Suprapubic skin (tissue), 4 donors: ENCODE measurements around the gene CERT1. TPM values are rescaled to one million over a fixed set of nuclear protein-coding genes. Genes with fewer than 3 reads are reported as not detected.
"Not testable (repeated sequence)": the region's sequence is repeated elsewhere in the genome, so short reads cannot be mapped to it uniquely, and the experiment has no call there.

ENCODE experiments used
- DNase-seq, 2 donors: peaks; one replicate each; pipeline ENCODE4 v3.0.0-alpha.2; 2019; ENCODE audit warnings: low spot score in 2 of 2
- H3K27ac ChIP-seq: fragments of 200-600 bp; sonication (generic); one replicate; pipeline ENCODE4 v1.5.1; 2019
- H3K27me3 ChIP-seq: fragments of 200-600 bp; sonication (generic); one replicate; pipeline ENCODE4 v1.5.1; 2019
- H3K36me3 ChIP-seq: fragments of 200-600 bp; sonication (generic); one replicate; pipeline ENCODE4 v1.5.1; 2019
- H3K4me1 ChIP-seq: fragments of 200-600 bp; sonication (generic); one replicate; pipeline ENCODE4 v1.5.1; 2019
- H3K4me3 ChIP-seq: fragments of 200-600 bp; sonication (generic); one replicate; pipeline ENCODE4 v1.5.1; 2019; ENCODE audit warnings: mild to moderate bottlenecking
- H3K9me3 ChIP-seq: fragments of 200-600 bp; sonication (generic); one replicate; pipeline ENCODE4 v1.5.1; 2019
- CTCF ChIP-seq, 2 donors: fragments of 200-600 bp in 1 of 2; fragments of 450-650 bp in 1 of 2; sonication (generic) in 1 of 2; IDR thresholded peaks; one replicate each; pipeline ENCODE4 v1.5.1; 2016 to 2019; ENCODE audit warnings: antibody characterized with exemption in 2 of 2, mild to moderate bottlenecking in 1 of 2, moderate library complexity in 1 of 2
- EP300 ChIP-seq: sonication (generic); formaldehyde crosslinking; IDR thresholded peaks from one replicate; pipeline ENCODE4 v1.6.1; 2017; ENCODE audit warnings: antibody characterized with exemption
- POLR2A ChIP-seq, 2 donors: fragments of 450-650 bp; IDR thresholded peaks; one replicate each; pipeline ENCODE4 v1.6.1; 2017; ENCODE audit warnings: antibody characterized with exemption in 2 of 2, mild to moderate bottlenecking in 2 of 2, moderate library complexity in 2 of 2
- POLR2AphosphoS5 ChIP-seq, 3 donors: sonication (generic); formaldehyde crosslinking; IDR thresholded peaks; one replicate each; pipeline ENCODE4 v1.6.1; 2017; ENCODE audit warnings: antibody characterized with exemption in 3 of 3
- WGBS: methylation state at CpG from one replicate; pipeline ENCODE4 v1.1.5; 2018; 5-methylcytosine and 5-hydroxymethylcytosine counted together
- total RNA-seq, 4 donors: library from RNA; depleted of rRNA; stranded (reverse); fragments of >200 nt; gene quantifications; one replicate each; pipeline ENCODE4 v1.1.0, GENCODE V29; 2016

Gene CERT1
- total RNA-seq, 4 donors from 2014 or later: 25.3 to 41.2 (median 32.4) TPM

- Histone ChIP-seq H3K27ac (no peak overlapping the region), H3K4me3 (no peak overlapping the region), H3K36me3 (peaks cover 34% of the 10 kb centered on the region), H3K4me1 (no peaks in the 10 kb centered on the region), H3K9me3 (no peaks in the 10 kb centered on the region), H3K27me3 (no peaks in the 10 kb centered on the region)
- TF ChIP-seq CTCF (IDR thresholded peaks at IDR 0.05): no peak
- TF ChIP-seq EP300: no peak
- no peak for TF ChIP-seq POLR2AphosphoS5 (IDR thresholded peaks at IDR 0.05)
- no peak for TF ChIP-seq POLR2A (IDR thresholded peaks at IDR 0.05)
- DNase-seq: no peak
- 78% methylated on average over 3 of the region's 3 CpGs for WGBS
These were observed 15.4 kb downstream of the CERT1 start for GRCh38 chr5:75496026-75496425.

GRCh38 chr5:75491621-75492020 lies 19.8 kb downstream of the CERT1 start:
- peaks cover 7% of the 10 kb centered on the region for H3K9me3 ChIP-seq
- no peak overlapping the region for H3K27ac ChIP-seq
- H3K36me3 ChIP-seq: peaks cover 19% of the 10 kb centered on the region
- 99% methylated on average over 2 of the region's 2 CpGs for WGBS
- H3K27me3 ChIP-seq: no peaks in the 10 kb centered on the region
- no peak overlapping the region for H3K4me3 ChIP-seq
- no peak for DNase-seq
- H3K4me1 ChIP-seq: no peaks in the 10 kb centered on the region
- TF ChIP-seq EP300 (no peak), POLR2A (IDR thresholded peaks at IDR 0.05) (no peak), POLR2AphosphoS5 (IDR thresholded peaks at IDR 0.05) (no peak), CTCF (IDR thresholded peaks at IDR 0.05) (no peak)

- not testable (repeated sequence) for H3K4me1 ChIP-seq, H3K27me3 ChIP-seq
- 94% methylated on average over 6 of the region's 6 CpGs for WGBS
These were observed 21.6 kb downstream of the CERT1 start for GRCh38 chr5:75489847-75490246.

GRCh38 chr5:75484605-75485004 lies 26.8 kb downstream of the CERT1 start:
- DNase-seq: no peak
- TF ChIP-seq CTCF (IDR thresholded peaks at IDR 0.05) (no peak), EP300 (no peak), POLR2AphosphoS5 (IDR thresholded peaks at IDR 0.05) (no peak), POLR2A (IDR thresholded peaks at IDR 0.05) (no peak)
- H3K36me3 ChIP-seq: no peaks in the 10 kb centered on the region
- no peaks in the 10 kb centered on the region for H3K27me3 ChIP-seq
- no peak overlapping the region for H3K27ac ChIP-seq
- H3K4me1 ChIP-seq: no peaks in the 10 kb centered on the region
- 77% methylated on average over 1 of the region's 1 CpG for WGBS
- no peak overlapping the region for H3K4me3 ChIP-seq
- H3K9me3 ChIP-seq: peaks cover 17% of the 10 kb centered on the region

More at GRCh38 chr5:75489847-75490246, 21.6 kb downstream of the CERT1 start:
- not testable (repeated sequence) for H3K27ac ChIP-seq, H3K4me3 ChIP-seq, DNase-seq
- peaks cover 19% of the 10 kb centered on the region for H3K36me3 ChIP-seq
- H3K9me3 ChIP-seq: peaks cover 17% of the 10 kb centered on the region

- H3K9me3 ChIP-seq: peaks cover 17% of the 10 kb centered on the region
- no peaks in the 10 kb centered on the region for H3K4me1 ChIP-seq
- no peaks in the 10 kb centered on the region for H3K36me3 ChIP-seq
- TF ChIP-seq POLR2A (IDR thresholded peaks at IDR 0.05) (no peak), EP300 (no peak), CTCF (IDR thresholded peaks at IDR 0.05) (no peak), POLR2AphosphoS5 (IDR thresholded peaks at IDR 0.05) (no peak)
- H3K27me3 ChIP-seq: no peaks in the 10 kb centered on the region
- H3K4me3 ChIP-seq: no peak overlapping the region
- H3K27ac ChIP-seq: no peak overlapping the region
- 100% methylated on average over 3 of the region's 3 CpGs for WGBS
- no peak for DNase-seq
These were observed 28.9 kb downstream of the CERT1 start for GRCh38 chr5:75482482-75482881.

- WGBS: 96% methylated on average over 4 of the region's 4 CpGs
- H3K36me3 ChIP-seq: no peaks in the 10 kb centered on the region
- no peak overlapping the region for H3K27ac ChIP-seq
- no peaks in the 10 kb centered on the region for H3K4me1 ChIP-seq
- no peak overlapping the region for H3K4me3 ChIP-seq
- H3K9me3 ChIP-seq: peaks cover 4% of the 10 kb centered on the region
- H3K27me3 ChIP-seq: no peaks in the 10 kb centered on the region
- no peak for TF ChIP-seq EP300
- no peak for TF ChIP-seq POLR2AphosphoS5 (IDR thresholded peaks at IDR 0.05)
- TF ChIP-seq CTCF (IDR thresholded peaks at IDR 0.05): no peak
- no peak for TF ChIP-seq POLR2A (IDR thresholded peaks at IDR 0.05)
- DNase-seq: no peak
These were observed 30.4 kb downstream of the CERT1 start for GRCh38 chr5:75481024-75481423.
